GM12878 (cell line): ENCODE data around the gene DCLRE1C. TPM values are rescaled to one million over a fixed set of nuclear protein-coding genes. Genes with fewer than 3 reads are reported as not detected.
"Not testable (repeated sequence)": the region's sequence is repeated elsewhere in the genome, so short reads cannot be mapped to it uniquely, and the experiment has no call there.

Experiments
- ATAC-seq: fragments of 200-7000 bp; cut with Tn5 transposase; 3 replicates; pipeline ENCODE4 v1.9.1; 2020; ENCODE audit warnings: mild to moderate bottlenecking, moderate library complexity
- BruUV-seq: library from RNA; stranded (reverse); fragments of 400-500 nt; replicated peaks from 2 replicates; lab custom pipeline; 2021; lab: Mats Ljungman, UMichigan
- CTCF ChIA-PET: fragments of 300-600 bp; sonication (Branson Sonifier 250); formaldehyde crosslinking; extraction: SDS; loops from one replicate; lab custom pipeline; 2021; ENCODE audit warnings: inconsistent platforms; lab: Yijun Ruan, JAX
- POLR2A ChIA-PET: fragments of 350-600 bp; formaldehyde crosslinking; extraction: SDS; loops from one replicate; lab custom pipeline; 2021; ENCODE audit warnings: inconsistent platforms; lab: Charles Lee
- RAD21 ChIA-PET: fragments of 300-600 bp; sonication (Branson Sonifier 250); formaldehyde crosslinking; loops from one replicate; lab custom pipeline; 2023; ENCODE audit warnings: antibody characterized with exemption; ENCODE audit not compliant: unreplicated experiment; lab: Charles Lee
- SMC1A ChIA-PET: fragments of 300-600 bp; sonication (Branson Sonifier 250); formaldehyde crosslinking; loops from one replicate; lab custom pipeline; 2023; ENCODE audit not compliant: unreplicated experiment, uncharacterized antibody; lab: Charles Lee
- DNase-seq: peaks from one replicate; pipeline ENCODE4 v3.0.0-alpha.2; 2011; ENCODE audit warnings: low read depth, low spot score
- FAIRE-seq: peaks from 3 replicates; lab custom pipeline; 2011; peaks lifted over from hg19 to GRCh38; lab: Jason Lieb, UNC
- H2AFZ ChIP-seq: 2 replicates; pipeline ENCODE4 v1.6.0; 2011; ENCODE audit warnings: low read depth, low read length, control low read depth; ENCODE audit not compliant: control insufficient read depth
- H3K27ac ChIP-seq: 2 replicates; pipeline ENCODE4 v1.5.1; 2011; ENCODE audit warnings: control low read depth; ENCODE audit not compliant: control insufficient read depth, insufficient read depth
- H3K27me3 ChIP-seq, 2 experiments: replicated peaks in 1 of 2; 2 replicates each; pipeline versions ENCODE4 v1.6.0 to v1.6.1; 2011; ENCODE audit warnings: low read length in 1 of 2; ENCODE audit not compliant: control insufficient read depth in 2 of 2, insufficient read depth in 2 of 2
- H3K36me3 ChIP-seq, 2 experiments: 2 replicates each; pipeline ENCODE4 v1.5.1; 2011; ENCODE audit warnings: low read length in 1 of 2; ENCODE audit not compliant: control insufficient read depth in 2 of 2, insufficient read depth in 2 of 2
- H3K4me1 ChIP-seq: 2 replicates; pipeline ENCODE4 v1.6.1; 2011; ENCODE audit warnings: mild to moderate bottlenecking, low read length, moderate library complexity, mixed read lengths; ENCODE audit not compliant: control insufficient read depth, insufficient read depth
- H3K4me2 ChIP-seq: 2 replicates; pipeline ENCODE4 v1.6.0; 2011; ENCODE audit warnings: control low read depth; ENCODE audit not compliant: control insufficient read depth, insufficient read depth
- H3K4me3 ChIP-seq: fragments of 200-600 bp; sonication (generic); 2 replicates; pipeline ENCODE4 v1.5.1; 2016
- H3K79me2 ChIP-seq: 2 replicates; pipeline ENCODE4 v1.6.0; 2011; ENCODE audit warnings: low read length; ENCODE audit not compliant: control insufficient read depth, insufficient read depth
- H3K9ac ChIP-seq: 2 replicates; pipeline ENCODE4 v1.8.0; 2011; ENCODE audit warnings: low read length, control low read depth, mixed read lengths; ENCODE audit not compliant: control insufficient read depth, insufficient read depth
- H3K9me3 ChIP-seq: replicated peaks from 3 replicates; pipeline ENCODE4 v1.5.1; 2011; ENCODE audit warnings: mild to moderate bottlenecking, low read length; ENCODE audit not compliant: control insufficient read depth, insufficient read depth
- H4K20me1 ChIP-seq: 2 replicates; pipeline ENCODE4 v1.6.0; 2011; ENCODE audit not compliant: control insufficient read depth, insufficient read depth
- EED ChIP-seq: sonication (generic); IDR thresholded peaks from 2 replicates; pipeline ENCODE4 v1.6.1; 2016; ENCODE audit warnings: antibody characterized with exemption, low read depth
- EP300 ChIP-seq, 2 experiments: fragments of 150-350 bp in 1 of 2; IDR thresholded peaks; 2 replicates each; pipeline ENCODE4 v1.6.1; 2011 to 2012; ENCODE audit warnings: low read depth in 2 of 2, low read length in 2 of 2, borderline replicate concordance in 1 of 2, improper control_type of control experiment in 1 of 2, inconsistent platforms in 1 of 2; ENCODE audit not compliant: control insufficient read depth in 1 of 2
- HDAC2 ChIP-seq: fragments of 200-600 bp; sonication (generic); IDR thresholded peaks from 2 replicates; pipeline ENCODE4 v1.6.1; 2017
- HSF1 ChIP-seq: fragments of 150-350 bp; IDR thresholded peaks from 2 replicates; pipeline ENCODE4 v1.6.1; 2014; ENCODE audit warnings: mild to moderate bottlenecking, low read depth, low read length
- NRF1 ChIP-seq: conservative IDR thresholded peaks from 2 replicates; pipeline ENCODE4 v1.6.1; 2011; ENCODE audit warnings: mild to moderate bottlenecking, low read depth, low read length, improper control_type of control experiment
- PAX5 ChIP-seq: IDR thresholded peaks from 2 replicates; pipeline ENCODE4 v1.6.1; 2011; ENCODE audit warnings: low read depth, low read length, borderline replicate concordance
- PAX8 ChIP-seq: fragments of 450-650 bp; IDR thresholded peaks from 2 replicates; pipeline ENCODE4 v1.6.1; 2017; ENCODE audit warnings: mild to moderate bottlenecking, moderate library complexity
- POU2F2 ChIP-seq: IDR thresholded peaks from 3 replicates; pipeline ENCODE4 v1.6.1; 2011; ENCODE audit warnings: low read depth, mild to moderate bottlenecking, low read length, borderline replicate concordance
- RBBP5 ChIP-seq: fragments of 200-600 bp; sonication (generic); conservative IDR thresholded peaks from 2 replicates; pipeline ENCODE4 v1.6.1; 2016
- RELA ChIP-seq: fragments of 450-650 bp; IDR thresholded peaks from 2 replicates; pipeline ENCODE4 v1.8.0; 2014; ENCODE audit warnings: borderline replicate concordance; ENCODE audit not compliant: partially characterized antibody
- RELB ChIP-seq: fragments of 450-650 bp; IDR thresholded peaks from 2 replicates; pipeline ENCODE4 v1.6.1; 2017; ENCODE audit warnings: low read depth, mild to moderate bottlenecking, moderate library complexity
- SIN3A ChIP-seq: IDR thresholded peaks from 2 replicates; pipeline ENCODE4 v1.6.1; 2012; ENCODE audit warnings: low read depth, low read length, improper control_type of control experiment
- SMAD5 ChIP-seq: IDR thresholded peaks from 2 replicates; pipeline ENCODE4 v1.6.1; 2016; ENCODE audit warnings: antibody characterized with exemption, low read depth
- SP1 ChIP-seq: IDR thresholded peaks from one replicate; pipeline ENCODE4 v1.6.1; 2011; ENCODE audit warnings: low read depth, low read length
- WGBS: methylation state at CpG from one replicate; pipeline ENCODE4 v1.1.6; 2016; ENCODE audit warnings: low lambda C conversion rate; ENCODE audit not compliant: insufficient replicate concordance, insufficient coverage; ENCODE audit errors: missing lambda C conversion rate; 5-methylcytosine and 5-hydroxymethylcytosine counted together
- in situ Hi-C: fragments of 300-500 bp; cut with MboI; formaldehyde crosslinking; loops from 9 replicates; pipeline ENCODE4 v1.14.3; 2018; ENCODE audit warnings: mixed read lengths
- intact Hi-C: fragments of 100-400 bp; cut with micrococcal nuclease; formaldehyde crosslinking; loops from one replicate; pipeline ENCODE4 v1.14.2; 2022; ENCODE audit not compliant: unreplicated experiment
- polyA plus RNA-seq, 11 experiments: library from polyadenylated mRNA; depleted of rRNA in 4 of 11; unstranded in 6 of 11; stranded (reverse) in 5 of 11; fragments of >200 nt; fragmentation: Nextera tagmentation in 4 of 11; fragmentation: Illumina TruSeq in 1 of 11; extraction: Ambion mirVana in 4 of 11; extraction: Trizol in 1 of 11; gene quantifications; 1 replicate in 1 of 11; 2 replicates in 10 of 11; pipeline versions ENCODE4 v1.2.1 to v1.2.3, GENCODE V29; 2011 to 2016; ENCODE audit warnings: inconsistent platforms in 2 of 11, missing spikeins in 2 of 11, low read depth in 1 of 11
- total RNA-seq, 4 experiments: library from RNA; depleted of rRNA in 3 of 4; stranded (reverse); fragments of >200 nt in 3 of 4; fragmentation: Illumina TruSeq in 1 of 4; extraction: Trizol in 1 of 4; gene quantifications; 2 replicates each; pipeline versions ENCODE4 v1.2.1 to v1.2.3, GENCODE V29; 2013 to 2021
- TF ChIP-seq, protein P1 (sequence below): IDR thresholded peaks from 2 replicates; pipeline ENCODE4 v1.6.1; 2011; ENCODE audit warnings: low read depth, mild to moderate bottlenecking, low read length, moderate library complexity, borderline replicate concordance; ENCODE audit errors: extremely low read depth
- TF ChIP-seq, protein P2 (sequence below): IDR thresholded peaks from 2 replicates; pipeline ENCODE4 v1.6.1; 2012; ENCODE audit warnings: low read depth, low read length, improper control_type of control experiment

Gene DCLRE1C
- total and polyA plus RNA-seq, 10 of the 15 experiments (the other 5 are each of a cell fraction or from before 2014, with no cell fraction given) = 15.7 to 43.4 (median 26.0) TPM

DNA sequence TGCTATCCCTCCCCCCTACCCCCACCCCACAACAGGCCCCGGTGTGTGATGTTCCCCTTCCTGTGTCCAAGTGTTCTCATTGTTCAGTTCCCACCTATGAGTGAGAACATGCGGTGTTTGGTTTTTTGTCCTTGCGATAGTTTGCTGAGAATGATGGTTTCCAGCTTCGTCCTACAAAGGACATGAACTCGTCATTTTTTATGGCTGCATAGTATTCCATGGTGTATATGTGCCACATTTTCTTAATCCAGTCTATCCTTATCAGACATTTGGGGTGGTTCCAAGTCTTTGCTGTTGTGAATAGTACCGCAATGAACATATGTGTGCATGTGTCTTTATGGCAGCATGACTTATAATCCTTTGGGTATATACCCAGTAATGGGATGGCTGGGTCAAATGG lies 89.4 kb downstream of the DCLRE1C start:
- 98% methylated on average over 5 of the region's 6 CpGs for WGBS
- FAIRE-seq, H2AFZ ChIP-seq, H3K4me1 ChIP-seq, CTCF ChIA-PET, BruUV-seq, H3K79me2 ChIP-seq, H3K9ac ChIP-seq, DNase-seq, H3K4me2 ChIP-seq, in situ Hi-C loops, H4K20me1 ChIP-seq, ATAC-seq, H3K9me3 ChIP-seq, H3K27me3 ChIP-seq, H3K4me3 ChIP-seq, SMC1A ChIA-PET, POLR2A ChIA-PET, intact Hi-C loops, RAD21 ChIA-PET, H3K27ac ChIP-seq: not testable (repeated sequence)
- H3K36me3 ChIP-seq = peaks cover 7 to 14% of the 10 kb centered on the region in 2 experiments

- intact Hi-C loops (no loop called here), in situ Hi-C loops (no loop called here)
- no peak for DNase-seq
- CTCF ChIA-PET = no interaction called here
- SMC1A ChIA-PET = no interaction called here
- H3K36me3 ChIP-seq = peaks cover 8 to 11% of the 10 kb centered on the region in 2 experiments
- RAD21 ChIA-PET = no interaction called here
- 100% methylated on average over 1 of the region's 1 CpG for WGBS
- H3K27ac ChIP-seq = no peak overlapping the region
- H2AFZ ChIP-seq = no peak overlapping the region
- FAIRE-seq = no peak
- no peak overlapping the region for H3K4me3 ChIP-seq
- H3K79me2 ChIP-seq = no peaks in the 10 kb centered on the region
- H3K4me1 ChIP-seq = no peaks in the 10 kb centered on the region
- TSS peak; percentile 15 for BruUV-seq
- no peak overlapping the region for H3K9ac ChIP-seq
- POLR2A ChIA-PET = no interaction called here
- no peaks in the 10 kb centered on the region for H3K27me3 ChIP-seq
- H3K4me2 ChIP-seq = no peak overlapping the region
- ATAC-seq = no peak
- no peaks in the 10 kb centered on the region for H4K20me1 ChIP-seq
- no peaks in the 10 kb centered on the region for H3K9me3 ChIP-seq
- TF ChIP-seq PAX5 = no peak
- TF ChIP-seq SMAD5 = no peak
- TF ChIP-seq RBBP5 = no peak
- TF ChIP-seq EED = no peak
- no peak for TF ChIP-seq POU2F2
- no peak for TF ChIP-seq SP1
- no peak for TF ChIP-seq EP300 (IDR thresholded peaks at IDR 0.05; ENCODE audit: borderline replicate concordance in 1 of 2, control insufficient read depth in 1 of 2, low read depth in 2 of 2, low read length in 2 of 2)
- TF ChIP-seq NRF1 = no peak
- no peak for TF ChIP-seq PAX8
- TF ChIP-seq RELB = no peak
- TF ChIP-seq SIN3A = no peak
- TF ChIP-seq, protein P1, sequence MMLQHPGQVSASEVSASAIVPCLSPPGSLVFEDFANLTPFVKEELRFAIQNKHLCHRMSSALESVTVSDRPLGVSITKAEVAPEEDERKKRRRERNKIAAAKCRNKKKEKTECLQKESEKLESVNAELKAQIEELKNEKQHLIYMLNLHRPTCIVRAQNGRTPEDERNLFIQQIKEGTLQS = no peak
- TF ChIP-seq, protein P2, sequence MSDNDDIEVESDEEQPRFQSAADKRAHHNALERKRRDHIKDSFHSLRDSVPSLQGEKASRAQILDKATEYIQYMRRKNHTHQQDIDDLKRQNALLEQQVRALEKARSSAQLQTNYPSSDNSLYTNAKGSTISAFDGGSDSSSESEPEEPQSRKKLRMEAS = no peak
- TF ChIP-seq HSF1 = no peak
- no peak for TF ChIP-seq HDAC2
- TF ChIP-seq RELA = no peak
Observed at GRCh38 chr10:14860791-14861190, 93.1 kb downstream of the DCLRE1C start.
